Astrocyte (in vitro differentiated cells and primary cell): ENCODE results near the gene POLA1.

Experiments used
- EZH2 ChIP-seq: IDR thresholded peaks from 2 replicates; pipeline ENCODE4 v1.6.1; 2012; ENCODE audit warnings: mild to moderate bottlenecking, low read length, inconsistent platforms; ENCODE audit not compliant: insufficient read depth
- TF ChIP-seq, protein P1 (sequence below): IDR thresholded peaks from 2 replicates; pipeline ENCODE4 v1.5.1; 2011; ENCODE audit warnings: low read depth, mild to moderate bottlenecking, inconsistent platforms, low read length, moderate library complexity; ENCODE audit not compliant: insufficient read depth

DNA sequence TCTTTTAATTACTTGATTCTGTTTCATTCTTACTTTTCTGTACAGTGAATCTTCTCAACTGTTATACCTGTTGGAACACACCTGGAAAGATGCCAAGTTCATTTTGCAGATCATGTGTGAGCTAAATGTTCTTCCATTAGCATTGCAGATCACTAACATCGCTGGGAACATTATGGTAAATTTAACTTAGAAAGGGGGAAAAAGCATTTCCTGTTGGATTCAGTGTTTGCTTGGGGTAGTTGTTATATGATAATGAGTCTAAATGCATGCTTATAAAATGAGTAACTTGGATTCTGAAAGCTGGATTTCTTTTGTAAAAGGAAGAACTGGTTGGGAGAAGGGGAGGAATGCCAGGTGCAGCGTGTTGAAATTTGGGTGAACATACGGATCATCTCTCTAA, 47.6 kb downstream of the POLA1 start:
- TF ChIP-seq, protein P1, sequence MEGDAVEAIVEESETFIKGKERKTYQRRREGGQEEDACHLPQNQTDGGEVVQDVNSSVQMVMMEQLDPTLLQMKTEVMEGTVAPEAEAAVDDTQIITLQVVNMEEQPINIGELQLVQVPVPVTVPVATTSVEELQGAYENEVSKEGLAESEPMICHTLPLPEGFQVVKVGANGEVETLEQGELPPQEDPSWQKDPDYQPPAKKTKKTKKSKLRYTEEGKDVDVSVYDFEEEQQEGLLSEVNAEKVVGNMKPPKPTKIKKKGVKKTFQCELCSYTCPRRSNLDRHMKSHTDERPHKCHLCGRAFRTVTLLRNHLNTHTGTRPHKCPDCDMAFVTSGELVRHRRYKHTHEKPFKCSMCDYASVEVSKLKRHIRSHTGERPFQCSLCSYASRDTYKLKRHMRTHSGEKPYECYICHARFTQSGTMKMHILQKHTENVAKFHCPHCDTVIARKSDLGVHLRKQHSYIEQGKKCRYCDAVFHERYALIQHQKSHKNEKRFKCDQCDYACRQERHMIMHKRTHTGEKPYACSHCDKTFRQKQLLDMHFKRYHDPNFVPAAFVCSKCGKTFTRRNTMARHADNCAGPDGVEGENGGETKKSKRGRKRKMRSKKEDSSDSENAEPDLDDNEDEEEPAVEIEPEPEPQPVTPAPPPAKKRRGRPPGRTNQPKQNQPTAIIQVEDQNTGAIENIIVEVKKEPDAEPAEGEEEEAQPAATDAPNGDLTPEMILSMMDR = no peak
- no peak for TF ChIP-seq EZH2
